HEK293 (cell line): ENCODE results near the gene EEIG2.

Experiments
- AEBP2 ChIP-seq: fragments of 450-650 bp; formaldehyde crosslinking; IDR thresholded peaks from 2 replicates; pipeline ENCODE4 v1.5.1; 2016; ENCODE audit warnings: missing biosample characterization, missing genetic modification characterization, borderline replicate concordance
- EGR2 ChIP-seq: fragments of 450-650 bp; formaldehyde crosslinking; IDR thresholded peaks from 2 replicates; pipeline ENCODE4 v1.5.1; 2016; ENCODE audit warnings: low read depth, missing biosample characterization, missing genetic modification characterization
- GLI2 ChIP-seq: fragments of 450-650 bp; formaldehyde crosslinking; IDR thresholded peaks from 2 replicates; pipeline ENCODE4; 2017; ENCODE audit warnings: missing biosample characterization, missing genetic modification characterization, low read depth, borderline replicate concordance
- KLF10 ChIP-seq: fragments of 450-650 bp; IDR thresholded peaks from 2 replicates; pipeline ENCODE4 v1.5.1; 2018; ENCODE audit warnings: missing biosample characterization, mild to moderate bottlenecking, missing genetic modification characterization
- PRDM1 ChIP-seq: fragments of 450-650 bp; formaldehyde crosslinking; IDR thresholded peaks from 2 replicates; pipeline ENCODE4; 2016; ENCODE audit warnings: missing biosample characterization, missing genetic modification characterization
- PRDM6 ChIP-seq: fragments of 450-650 bp; formaldehyde crosslinking; IDR thresholded peaks from 2 replicates; pipeline ENCODE4 v1.5.1; 2017; ENCODE audit warnings: missing biosample characterization, missing genetic modification characterization
- SALL2 ChIP-seq: fragments of 450-650 bp; formaldehyde crosslinking; IDR thresholded peaks from 2 replicates; pipeline ENCODE4 v1.5.0; 2017; ENCODE audit warnings: missing biosample characterization, mild to moderate bottlenecking, missing genetic modification characterization, borderline replicate concordance
- SCRT1 ChIP-seq: fragments of 450-650 bp; formaldehyde crosslinking; IDR thresholded peaks from 2 replicates; pipeline ENCODE4 v1.5.1; 2016; ENCODE audit warnings: missing biosample characterization, missing genetic modification characterization, borderline replicate concordance
- SP2 ChIP-seq: fragments of 450-650 bp; formaldehyde crosslinking; IDR thresholded peaks from 2 replicates; pipeline ENCODE4 v1.5.1; 2016; ENCODE audit warnings: missing biosample characterization, missing genetic modification characterization
- SP3 ChIP-seq: fragments of 450-650 bp; formaldehyde crosslinking; IDR thresholded peaks from 2 replicates; pipeline ENCODE4 v1.5.1; 2016; ENCODE audit warnings: missing biosample characterization, missing genetic modification characterization
- SP7 ChIP-seq: fragments of 450-650 bp; formaldehyde crosslinking; IDR thresholded peaks from 2 replicates; pipeline ENCODE4 v1.5.1; 2016; ENCODE audit warnings: missing biosample characterization, missing genetic modification characterization
- ZBTB21 ChIP-seq: fragments of 450-650 bp; formaldehyde crosslinking; IDR thresholded peaks from 2 replicates; pipeline ENCODE4 v1.5.1; 2017; ENCODE audit warnings: missing biosample characterization, missing genetic modification characterization
- ZBTB48 ChIP-seq: fragments of 450-650 bp; formaldehyde crosslinking; IDR thresholded peaks from 2 replicates; pipeline ENCODE4 v1.5.1; 2016; ENCODE audit warnings: missing biosample characterization, missing genetic modification characterization
- ZNF16 ChIP-seq: fragments of 450-650 bp; formaldehyde crosslinking; IDR thresholded peaks from 2 replicates; pipeline ENCODE4 v1.5.1; 2016; ENCODE audit warnings: low read depth, missing biosample characterization, missing genetic modification characterization
- ZNF184 ChIP-seq: fragments of 450-650 bp; IDR thresholded peaks from 2 replicates; pipeline ENCODE4 v1.5.1; 2018; ENCODE audit warnings: missing biosample characterization, mild to moderate bottlenecking, missing genetic modification characterization
- ZNF335 ChIP-seq: fragments of 450-650 bp; formaldehyde crosslinking; conservative IDR thresholded peaks from 2 replicates; pipeline ENCODE4 v1.5.1; 2016; ENCODE audit warnings: missing biosample characterization, missing genetic modification characterization
- ZNF416 ChIP-seq: fragments of 450-650 bp; formaldehyde crosslinking; IDR thresholded peaks from 2 replicates; pipeline ENCODE4 v1.5.1; 2016; ENCODE audit warnings: missing biosample characterization, missing genetic modification characterization
- ZNF449 ChIP-seq: fragments of 450-650 bp; formaldehyde crosslinking; IDR thresholded peaks from 2 replicates; pipeline ENCODE4 v1.5.1; 2017; ENCODE audit warnings: missing biosample characterization, mild to moderate bottlenecking, missing genetic modification characterization, moderate library complexity
- ZNF518A ChIP-seq: fragments of 450-650 bp; formaldehyde crosslinking; conservative IDR thresholded peaks from 2 replicates; pipeline ENCODE4 v1.5.1; 2016; ENCODE audit warnings: low read depth, missing biosample characterization, missing genetic modification characterization
- ZNF600 ChIP-seq: fragments of 450-650 bp; formaldehyde crosslinking; IDR thresholded peaks from 2 replicates; pipeline ENCODE4 v1.5.1; 2016; ENCODE audit warnings: missing biosample characterization, missing genetic modification characterization
- ZNF610 ChIP-seq: fragments of 450-650 bp; formaldehyde crosslinking; IDR thresholded peaks from 2 replicates; pipeline ENCODE4 v1.5.1; 2016; ENCODE audit warnings: missing biosample characterization, missing genetic modification characterization, borderline replicate concordance
- ZNF629 ChIP-seq: fragments of 450-650 bp; formaldehyde crosslinking; IDR thresholded peaks from 2 replicates; pipeline ENCODE4 v1.5.1; 2017; ENCODE audit warnings: missing biosample characterization, missing genetic modification characterization
- ZNF645 ChIP-seq: fragments of 450-650 bp; formaldehyde crosslinking; IDR thresholded peaks from 2 replicates; pipeline ENCODE4; 2016; ENCODE audit warnings: missing biosample characterization, missing genetic modification characterization
- ZNF660 ChIP-seq: fragments of 450-650 bp; IDR thresholded peaks from 2 replicates; pipeline ENCODE4 v1.5.1; 2018; ENCODE audit warnings: missing biosample characterization, mild to moderate bottlenecking, missing genetic modification characterization
- ZNF664 ChIP-seq: fragments of 450-650 bp; formaldehyde crosslinking; IDR thresholded peaks from 2 replicates; pipeline ENCODE4 v1.5.1; 2016; ENCODE audit warnings: missing biosample characterization, missing genetic modification characterization
- ZNF670 ChIP-seq: fragments of 450-650 bp; formaldehyde crosslinking; IDR thresholded peaks from 2 replicates; pipeline ENCODE4 v1.5.1; 2016; ENCODE audit warnings: missing biosample characterization, missing genetic modification characterization, low read depth
- ZNF707 ChIP-seq: fragments of 450-650 bp; formaldehyde crosslinking; IDR thresholded peaks from 2 replicates; pipeline ENCODE4 v1.5.1; 2016; ENCODE audit warnings: missing biosample characterization, missing genetic modification characterization
- ZNF791 ChIP-seq: fragments of 450-650 bp; formaldehyde crosslinking; IDR thresholded peaks from 2 replicates; pipeline ENCODE4 v1.5.1; 2016; ENCODE audit warnings: missing biosample characterization, missing genetic modification characterization
- ZSCAN23 ChIP-seq: fragments of 450-650 bp; formaldehyde crosslinking; IDR thresholded peaks from 2 replicates; pipeline ENCODE4 v1.5.1; 2016; ENCODE audit warnings: missing biosample characterization, missing genetic modification characterization

Gene EEIG2

GRCh38 chr1:108559215-108560186 lies at the start of gene EEIG2 (continued):
- 0 out of 2 replicates have a peak, but pooled peaks have one; percentile 23 for TF ChIP-seq ZNF518A (tag by site-specific recombination)
- TF ChIP-seq SP7 (tag by site-specific recombination), result peak; percentile 49
- no peak for TF ChIP-seq ZNF416 (tag by site-specific recombination)
- TF ChIP-seq ZNF670, result no peak
- TF ChIP-seq ZBTB48 (tag by site-specific recombination), result peak; percentile 42; the same call in 1 of the 2 replicates
- TF ChIP-seq SP3 (tag by site-specific recombination), result peak; percentile 62
- peak; percentile 82 for TF ChIP-seq SP2 (tag by site-specific recombination)
- no peak for TF ChIP-seq GLI2 (tag by site-specific recombination)
- no peak for TF ChIP-seq ZNF791
- TF ChIP-seq EGR2 (tag by site-specific recombination), result peak; percentile 36; the same call in 1 of the 2 replicates
- TF ChIP-seq PRDM6, result 0 out of 2 replicates have a peak, but pooled peaks have one; percentile 21
- no peak for TF ChIP-seq ZNF664 (tag by site-specific recombination)
- peak; percentile 85 for TF ChIP-seq PRDM1 (tag by site-specific recombination)
- TF ChIP-seq ZNF660 (tag by site-specific recombination), result peak; percentile 83
- TF ChIP-seq AEBP2 (tag by site-specific recombination), result no peak
- TF ChIP-seq ZNF610 (tag by site-specific recombination), result no peak
- no peak for TF ChIP-seq ZNF707
- no peak for TF ChIP-seq ZNF184 (tag by site-specific recombination)
- peak; percentile 39; the same call in 1 of the 2 replicates for TF ChIP-seq KLF10 (tag by site-specific recombination)
- TF ChIP-seq ZNF629 (tag by site-specific recombination), result peak; percentile 70
- TF ChIP-seq ZNF645 (tag by site-specific recombination), result no peak
- no peak for TF ChIP-seq ZSCAN23 (tag by site-specific recombination)
- peak; percentile 58 for TF ChIP-seq ZNF335 (tag by site-specific recombination)
- TF ChIP-seq SCRT1, result no peak
- no peak for TF ChIP-seq ZNF600 (tag by site-specific recombination)
- TF ChIP-seq ZNF449 (tag by site-specific recombination), result peak; percentile 37; the same call in 1 of the 2 replicates
- TF ChIP-seq ZNF16, result no peak
- no peak for TF ChIP-seq SALL2 (tag by site-specific recombination)
- 0 out of 2 replicates have a peak, but pooled peaks have one; percentile 35 for TF ChIP-seq ZBTB21
